HG03103 (cell line): ENCODE data around the gene PRKACG.
"Not testable (repeated sequence)": the region's sequence is repeated elsewhere in the genome, so short reads cannot be mapped to it uniquely, and the experiment has no call there.

Source experiments
- ATAC-seq: cut with Tn5 transposase; IDR thresholded peaks from one replicate; pipeline ENCODE4 v1.9.1; 2021; ENCODE audit warnings: low read depth; ENCODE audit not compliant: unreplicated experiment

PRKACG gene

GRCh38 chr9:69027355-69028097 is 13.6 kb upstream of the PRKACG start:
- ATAC-seq, result peak; percentile 52

- no peak for ATAC-seq
These were observed 9.7 kb upstream of the PRKACG start for GRCh38 chr9:69023650-69024049.

GRCh38 chr9:69020301-69021145 is 6.6 kb upstream of the PRKACG start:
- no peak for ATAC-seq

- no peak for ATAC-seq
These were observed 5.9 kb upstream of the PRKACG start for GRCh38 chr9:69019808-69020207.

- ATAC-seq, result no peak
These were observed 4.8 kb upstream of the PRKACG start for GRCh38 chr9:69018737-69019136.

GRCh38 chr9:69016191-69017096 is 2.5 kb upstream of the PRKACG start:
- ATAC-seq, result no peak

GRCh38 chr9:69013382-69013727 is 558 bp downstream of the PRKACG start:
- ATAC-seq, result no peak

GRCh38 chr9:69012696-69013381 is 1.1 kb downstream of the PRKACG start:
- ATAC-seq, result no peak

- no peak for ATAC-seq
These were observed 4.2 kb downstream of the PRKACG start for GRCh38 chr9:69009708-69010107.

- ATAC-seq, result no peak
These were observed 9.1 kb downstream of the PRKACG start for GRCh38 chr9:69004836-69005235.

- ATAC-seq, result no peak
These were observed 10.9 kb downstream of the PRKACG start for GRCh38 chr9:69003051-69003450.

- no peak for ATAC-seq
These were observed 12.0 kb downstream of the PRKACG start for GRCh38 chr9:69001921-69002320.

- ATAC-seq, result peak; percentile 77
These were observed 14.4 kb downstream of the PRKACG start for GRCh38 chr9:68999393-69000105.

- ATAC-seq, result no peak
These were observed 15.1 kb downstream of the PRKACG start for GRCh38 chr9:68998812-68999211.

- no peak for ATAC-seq
These were observed 15.5 kb downstream of the PRKACG start for GRCh38 chr9:68998385-68998784.

- no peak for ATAC-seq
These were observed 16.2 kb downstream of the PRKACG start for GRCh38 chr9:68997666-68998065.

- no peak for ATAC-seq
These were observed 17.5 kb downstream of the PRKACG start for GRCh38 chr9:68996462-68996861.

- ATAC-seq, result no peak
These were observed 18.1 kb downstream of the PRKACG start for GRCh38 chr9:68995776-68996175.

- no peak for ATAC-seq
These were observed 22.5 kb downstream of the PRKACG start for GRCh38 chr9:68991457-68991856.

- ATAC-seq, result not testable (repeated sequence)
These were observed 27.0 kb downstream of the PRKACG start for GRCh38 chr9:68986949-68987348.
